GM20000 (cell line): ENCODE measurements around the gene TAOK1.
A peak's percentile ranks its signal among the peaks of the same experiment; 100 is the strongest.

ENCODE experiments used
- DNase-seq: peaks from one replicate; pipeline ENCODE4 v3.0.0; 2012; ENCODE audit warnings: low spot score
- TF ChIP-seq, protein P1 (sequence below): IDR thresholded peaks from 2 replicates; pipeline ENCODE4 v1.5.1; 2012; ENCODE audit warnings: mild to moderate bottlenecking, control low read depth; ENCODE audit errors: extremely low read depth, missing control alignments

TAOK1 gene

DNA sequence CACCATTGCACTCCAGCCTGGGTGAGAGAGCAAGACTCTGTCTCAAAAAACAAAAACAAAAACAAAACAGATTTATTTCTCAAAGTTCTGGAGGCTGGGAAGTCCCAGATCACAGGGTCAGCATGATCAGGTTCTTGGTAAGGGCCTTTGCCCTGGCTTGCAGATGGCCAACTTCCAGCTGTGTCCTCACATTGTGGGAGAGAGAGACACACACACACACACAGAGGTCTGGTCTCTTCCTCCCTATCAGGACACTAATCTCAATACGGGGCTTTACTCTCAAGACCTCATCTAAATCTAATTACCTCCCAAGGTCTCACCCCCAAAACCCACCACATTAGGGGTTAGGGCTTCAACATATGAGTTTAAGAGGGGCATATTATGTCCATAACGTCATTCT, 26.4 kb upstream of the TAOK1 start:
- TF ChIP-seq, protein P1, sequence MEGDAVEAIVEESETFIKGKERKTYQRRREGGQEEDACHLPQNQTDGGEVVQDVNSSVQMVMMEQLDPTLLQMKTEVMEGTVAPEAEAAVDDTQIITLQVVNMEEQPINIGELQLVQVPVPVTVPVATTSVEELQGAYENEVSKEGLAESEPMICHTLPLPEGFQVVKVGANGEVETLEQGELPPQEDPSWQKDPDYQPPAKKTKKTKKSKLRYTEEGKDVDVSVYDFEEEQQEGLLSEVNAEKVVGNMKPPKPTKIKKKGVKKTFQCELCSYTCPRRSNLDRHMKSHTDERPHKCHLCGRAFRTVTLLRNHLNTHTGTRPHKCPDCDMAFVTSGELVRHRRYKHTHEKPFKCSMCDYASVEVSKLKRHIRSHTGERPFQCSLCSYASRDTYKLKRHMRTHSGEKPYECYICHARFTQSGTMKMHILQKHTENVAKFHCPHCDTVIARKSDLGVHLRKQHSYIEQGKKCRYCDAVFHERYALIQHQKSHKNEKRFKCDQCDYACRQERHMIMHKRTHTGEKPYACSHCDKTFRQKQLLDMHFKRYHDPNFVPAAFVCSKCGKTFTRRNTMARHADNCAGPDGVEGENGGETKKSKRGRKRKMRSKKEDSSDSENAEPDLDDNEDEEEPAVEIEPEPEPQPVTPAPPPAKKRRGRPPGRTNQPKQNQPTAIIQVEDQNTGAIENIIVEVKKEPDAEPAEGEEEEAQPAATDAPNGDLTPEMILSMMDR = no peak
- DNase-seq = no peak

DNA sequence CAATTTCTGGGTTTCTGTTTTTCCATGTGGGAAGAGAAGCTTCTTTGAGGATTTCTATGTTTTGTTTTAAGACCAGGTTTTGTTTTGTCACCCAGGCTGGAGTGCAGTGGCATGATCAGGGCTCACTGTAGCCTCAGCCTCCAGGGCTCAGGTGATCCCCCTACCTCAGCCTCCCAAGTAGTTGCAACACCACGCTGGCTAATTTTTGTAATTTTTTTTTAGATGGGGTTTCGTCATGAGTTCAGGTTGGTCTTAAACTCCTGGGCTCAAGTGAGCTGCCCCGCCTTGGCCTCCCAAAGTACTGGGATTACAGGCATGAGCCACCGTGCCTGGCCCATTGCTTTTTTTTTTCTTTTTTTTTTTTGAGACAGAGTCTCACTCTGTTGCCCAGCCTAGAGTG, 25.5 kb upstream of the TAOK1 start:
- no peak for DNase-seq
- TF ChIP-seq, protein P1 = no peak

DNA sequence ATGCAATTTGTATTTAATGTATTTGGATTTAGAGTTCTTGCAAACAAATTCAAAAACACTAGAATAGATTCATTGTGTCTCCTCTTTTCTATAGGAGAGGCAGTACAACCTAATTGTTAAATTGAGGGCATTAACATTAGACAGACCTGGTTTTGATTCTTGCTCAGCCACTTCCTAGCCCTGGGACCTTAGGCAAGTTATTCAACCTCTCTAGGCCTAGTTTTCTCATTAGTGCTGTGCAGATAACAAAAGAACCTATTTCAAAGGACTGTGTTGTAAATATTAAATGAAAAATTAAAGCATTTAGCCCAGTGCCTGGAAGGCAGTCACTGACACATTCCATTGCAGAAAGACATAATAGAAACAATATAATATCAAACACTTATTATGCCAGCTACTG, 22.0 kb upstream of the TAOK1 start:
- DNase-seq = no peak
- TF ChIP-seq, protein P1 = no peak

DNA sequence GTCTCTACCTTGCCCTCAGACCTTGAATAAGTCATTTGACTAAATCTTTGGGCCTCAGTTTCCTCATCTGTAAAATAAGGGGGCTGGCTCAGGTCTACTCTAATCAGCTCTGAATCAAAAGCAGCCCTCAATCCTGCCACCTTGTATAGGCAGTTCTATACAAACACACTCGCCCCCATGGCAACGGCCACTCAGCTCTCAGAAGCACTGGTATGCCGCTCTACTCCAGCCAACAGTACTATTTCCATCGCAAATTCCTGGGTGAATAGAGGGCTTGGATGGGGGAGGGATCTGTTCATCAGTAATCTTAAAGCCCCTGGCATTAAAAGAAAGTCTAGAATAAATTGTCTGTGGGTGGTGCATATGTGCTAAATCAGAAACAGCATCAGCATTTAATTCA, 21.2 kb upstream of the TAOK1 start:
- no peak for DNase-seq
- TF ChIP-seq, protein P1 = no peak

- TF ChIP-seq, protein P1 = peak; percentile 47
- peak; percentile 68 for DNase-seq
Observed at GRCh38 chr17:29369831-29370735, 20.1 kb upstream of the TAOK1 start.

DNA sequence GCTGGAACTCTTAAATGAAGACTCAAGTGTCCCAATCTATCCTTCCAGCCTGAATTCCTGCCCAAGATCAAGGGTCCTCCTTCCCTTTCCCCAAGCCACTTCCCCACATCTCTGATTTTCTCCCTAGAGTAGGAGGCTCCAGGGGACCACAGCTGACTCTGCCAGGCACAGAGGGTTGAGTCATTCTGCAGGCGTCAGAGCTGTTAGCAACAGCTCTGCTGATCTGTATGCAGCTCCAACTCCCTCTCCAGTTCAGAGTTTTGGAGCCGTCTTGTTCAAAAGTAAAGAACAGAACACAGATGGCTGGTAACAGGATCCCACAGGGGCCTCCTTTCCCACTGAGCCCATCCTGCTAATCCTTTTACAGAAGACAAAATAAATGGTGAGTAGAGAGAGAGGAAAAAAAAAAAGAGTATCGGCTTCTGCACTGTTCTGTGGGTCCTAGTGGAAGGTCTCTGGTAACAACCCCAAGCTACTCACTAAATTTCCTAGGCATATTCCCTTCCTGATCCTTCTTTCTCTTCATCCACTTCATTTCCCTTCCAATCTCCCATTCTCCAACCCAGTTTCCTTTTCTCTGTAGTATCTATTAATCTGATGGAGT, 13.4 kb upstream of the TAOK1 start:
- no peak for DNase-seq
- TF ChIP-seq, protein P1 = no peak

DNA sequence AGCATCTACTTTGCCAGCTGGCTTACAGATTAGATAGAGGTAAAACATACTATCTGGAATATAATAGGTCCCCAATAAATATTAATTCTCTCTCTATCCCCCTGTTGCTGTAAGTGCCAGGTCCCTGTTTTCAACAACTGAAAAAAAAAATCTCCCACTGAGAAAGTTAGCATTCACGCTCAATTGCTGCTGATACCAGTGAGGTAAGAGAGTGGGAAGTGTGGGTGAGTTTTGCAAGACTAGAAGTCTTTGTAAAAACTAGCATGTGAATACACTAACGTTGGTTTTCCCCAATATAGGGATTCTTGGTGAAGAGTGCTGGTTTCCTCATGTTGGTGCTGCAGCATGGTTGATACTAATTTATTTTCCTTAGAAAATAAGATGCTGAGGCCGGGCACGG, 11.7 kb upstream of the TAOK1 start:
- TF ChIP-seq, protein P1 = no peak

More for the DNA sequence above, 11.7 kb upstream of the TAOK1 start:
- DNase-seq = no peak
